ENCODE data around the gene GADD45GIP1.

- no peak for TF ChIP-seq CTCF (IDR thresholded peaks at IDR 0.05)
- TF ChIP-seq POLR2A (IDR thresholded peaks at IDR 0.05): no peak
Measured at GRCh38 chr19:12924621-12925310, 32.3 kb downstream of the GADD45GIP1 start.

Data from uterus (tissue), 2 donors.